Measurements from ENCODE around the gene PEF1. TPM values are rescaled to one million over a fixed set of nuclear protein-coding genes. Genes with fewer than 3 reads are reported as not detected.

Gene PEF1
- polyA plus RNA-seq, 2 donors: 38.6 to 62.0 TPM

GRCh38 chr1:31666263-31666963, 21.7 kb upstream of the PEF1 start:
- Histone ChIP-seq H3K36me3 (ENCODE audit: control insufficient read depth in 2 of 2, insufficient read depth in 2 of 2, low read length in 1 of 2) (no peaks in the 10 kb centered on the region), H3K9me3 (ENCODE audit: control insufficient read depth in 2 of 2, insufficient read depth in 1 of 2, low read depth in 1 of 2, low read length in 1 of 2) (no peaks in the 10 kb centered on the region), H3K4me1 (ENCODE audit: control insufficient read depth in 2 of 2, insufficient read depth in 2 of 2, low read length in 1 of 2) (peaks cover 3 to 24% of the 10 kb centered on the region in 2 donors), H3K4me3 (ENCODE audit: low read depth in 1 of 2, low read length in 2 of 2) (no peak overlapping the region), H3K27ac (ENCODE audit: low read depth in 2 of 2, low read length in 1 of 2) (peak overlapping the region; percentile 35 to 60), H3K27me3 (ENCODE audit: control insufficient read depth in 1 of 2, insufficient read depth in 2 of 2, low read length in 2 of 2) (no peaks in the 10 kb centered on the region)
- WGBS, 2 donors: 39 to 45% methylated on average over 10 of the region's 10 CpGs

GRCh38 chr1:31665234-31665878, 20.7 kb upstream of the PEF1 start:
- H3K4me3 ChIP-seq (ENCODE audit: low read depth in 1 of 2, low read length in 2 of 2): no peak overlapping the region
- no peaks in the 10 kb centered on the region for H3K27me3 ChIP-seq (ENCODE audit: control insufficient read depth in 1 of 2, insufficient read depth in 2 of 2, low read length in 2 of 2)
- 81 to 86% methylated on average over 7 of the region's 7 CpGs for WGBS, 2 donors
- no peaks in the 10 kb centered on the region for H3K9me3 ChIP-seq (ENCODE audit: control insufficient read depth in 2 of 2, insufficient read depth in 1 of 2, low read depth in 1 of 2, low read length in 1 of 2)
- no peak overlapping the region for H3K27ac ChIP-seq (ENCODE audit: low read depth in 2 of 2, low read length in 1 of 2)
- peaks cover 3 to 22% of the 10 kb centered on the region in 2 donors for H3K4me1 ChIP-seq (ENCODE audit: control insufficient read depth in 2 of 2, insufficient read depth in 2 of 2, low read length in 1 of 2)
- H3K36me3 ChIP-seq (ENCODE audit: control insufficient read depth in 2 of 2, insufficient read depth in 2 of 2, low read length in 1 of 2): no peaks in the 10 kb centered on the region

- Histone ChIP-seq H3K27me3 (ENCODE audit: control insufficient read depth in 1 of 2, insufficient read depth in 2 of 2, low read length in 2 of 2) (no peaks in the 10 kb centered on the region), H3K27ac (ENCODE audit: low read depth in 2 of 2, low read length in 1 of 2) (no peak overlapping the region), H3K4me1 (ENCODE audit: control insufficient read depth in 2 of 2, insufficient read depth in 2 of 2, low read length in 1 of 2) (peaks cover 3 to 17% of the 10 kb centered on the region in 2 donors), H3K9me3 (ENCODE audit: control insufficient read depth in 2 of 2, insufficient read depth in 1 of 2, low read depth in 1 of 2, low read length in 1 of 2) (no peaks in the 10 kb centered on the region), H3K36me3 (ENCODE audit: control insufficient read depth in 2 of 2, insufficient read depth in 2 of 2, low read length in 1 of 2) (no peaks in the 10 kb centered on the region), H3K4me3 (ENCODE audit: low read depth in 1 of 2, low read length in 2 of 2) (no peak overlapping the region)
- 87% methylated on average over 9 of the region's 9 CpGs for WGBS, 2 donors
These were observed 19.9 kb upstream of the PEF1 start for GRCh38 chr1:31664528-31664927.

- Histone ChIP-seq H3K9me3 (ENCODE audit: control insufficient read depth in 2 of 2, insufficient read depth in 1 of 2, low read depth in 1 of 2, low read length in 1 of 2) (no peaks in the 10 kb centered on the region), H3K4me1 (ENCODE audit: control insufficient read depth in 2 of 2, insufficient read depth in 2 of 2, low read length in 1 of 2) (peaks cover 3 to 13% of the 10 kb centered on the region in 2 donors), H3K27ac (ENCODE audit: low read depth in 2 of 2, low read length in 1 of 2) (no peak overlapping the region), H3K4me3 (ENCODE audit: low read depth in 1 of 2, low read length in 2 of 2) (no peak overlapping the region), H3K27me3 (ENCODE audit: control insufficient read depth in 1 of 2, insufficient read depth in 2 of 2, low read length in 2 of 2) (no peaks in the 10 kb centered on the region), H3K36me3 (ENCODE audit: control insufficient read depth in 2 of 2, insufficient read depth in 2 of 2, low read length in 1 of 2) (no peaks in the 10 kb centered on the region)
- 45 to 58% methylated on average over 9 of the region's 9 CpGs for WGBS, 2 donors
These were observed 19.2 kb upstream of the PEF1 start for GRCh38 chr1:31663622-31664452.

GRCh38 chr1:31662463-31662862, 17.8 kb upstream of the PEF1 start:
- H3K36me3 ChIP-seq (ENCODE audit: control insufficient read depth in 2 of 2, insufficient read depth in 2 of 2, low read length in 1 of 2): peaks cover 0 to 3% of the 10 kb centered on the region in 2 donors
- no peaks in the 10 kb centered on the region for H3K9me3 ChIP-seq (ENCODE audit: control insufficient read depth in 2 of 2, insufficient read depth in 1 of 2, low read depth in 1 of 2, low read length in 1 of 2)
- 90 to 93% methylated on average over 12 of the region's 12 CpGs for WGBS, 2 donors

GRCh38 chr1:31661856-31662255, 17.2 kb upstream of the PEF1 start:
- Histone ChIP-seq H3K4me1 (ENCODE audit: control insufficient read depth in 2 of 2, insufficient read depth in 2 of 2, low read length in 1 of 2) (peaks cover 0 to 12% of the 10 kb centered on the region in 2 donors), H3K9me3 (ENCODE audit: control insufficient read depth in 2 of 2, insufficient read depth in 1 of 2, low read depth in 1 of 2, low read length in 1 of 2) (no peaks in the 10 kb centered on the region), H3K4me3 (ENCODE audit: low read depth in 1 of 2, low read length in 2 of 2) (no peak overlapping the region), H3K36me3 (ENCODE audit: control insufficient read depth in 2 of 2, insufficient read depth in 2 of 2, low read length in 1 of 2) (peaks cover 0 to 3% of the 10 kb centered on the region in 2 donors), H3K27ac (ENCODE audit: low read depth in 2 of 2, low read length in 1 of 2) (no peak overlapping the region), H3K27me3 (ENCODE audit: control insufficient read depth in 1 of 2, insufficient read depth in 2 of 2, low read length in 2 of 2) (no peaks in the 10 kb centered on the region)
- 85 to 92% methylated on average over 6 of the region's 6 CpGs for WGBS, 2 donors

More at GRCh38 chr1:31662463-31662862, 17.8 kb upstream of the PEF1 start:
- H3K27me3 ChIP-seq (ENCODE audit: control insufficient read depth in 1 of 2, insufficient read depth in 2 of 2, low read length in 2 of 2): no peaks in the 10 kb centered on the region
- H3K27ac ChIP-seq (ENCODE audit: low read depth in 2 of 2, low read length in 1 of 2): no peak overlapping the region
- H3K4me3 ChIP-seq (ENCODE audit: low read depth in 1 of 2, low read length in 2 of 2): no peak overlapping the region
- H3K4me1 ChIP-seq (ENCODE audit: control insufficient read depth in 2 of 2, insufficient read depth in 2 of 2, low read length in 1 of 2): peaks cover 3 to 13% of the 10 kb centered on the region in 2 donors

GRCh38 chr1:31660871-31661455, 16.3 kb upstream of the PEF1 start:
- peaks cover 0 to 3% of the 10 kb centered on the region in 2 donors for H3K36me3 ChIP-seq (ENCODE audit: control insufficient read depth in 2 of 2, insufficient read depth in 2 of 2, low read length in 1 of 2)
- no peak overlapping the region for H3K27ac ChIP-seq (ENCODE audit: low read depth in 2 of 2, low read length in 1 of 2)
- no peaks in the 10 kb centered on the region for H3K9me3 ChIP-seq (ENCODE audit: control insufficient read depth in 2 of 2, insufficient read depth in 1 of 2, low read depth in 1 of 2, low read length in 1 of 2)
- H3K4me1 ChIP-seq (ENCODE audit: control insufficient read depth in 2 of 2, insufficient read depth in 2 of 2, low read length in 1 of 2): peaks cover 0 to 4% of the 10 kb centered on the region in 2 donors
- H3K4me3 ChIP-seq (ENCODE audit: low read depth in 1 of 2, low read length in 2 of 2): no peak overlapping the region
- WGBS, 2 donors: 88 to 91% methylated on average over 4 of the region's 4 CpGs
- no peaks in the 10 kb centered on the region for H3K27me3 ChIP-seq (ENCODE audit: control insufficient read depth in 1 of 2, insufficient read depth in 2 of 2, low read length in 2 of 2)

- Histone ChIP-seq H3K27me3 (ENCODE audit: control insufficient read depth in 1 of 2, insufficient read depth in 2 of 2, low read length in 2 of 2) (no peaks in the 10 kb centered on the region), H3K4me1 (ENCODE audit: control insufficient read depth in 2 of 2, insufficient read depth in 2 of 2, low read length in 1 of 2) (no peaks in the 10 kb centered on the region), H3K36me3 (ENCODE audit: control insufficient read depth in 2 of 2, insufficient read depth in 2 of 2, low read length in 1 of 2) (peaks cover 0 to 3% of the 10 kb centered on the region in 2 donors), H3K4me3 (ENCODE audit: low read depth in 1 of 2, low read length in 2 of 2) (no peak overlapping the region), H3K27ac (ENCODE audit: low read depth in 2 of 2, low read length in 1 of 2) (no peak overlapping the region), H3K9me3 (ENCODE audit: control insufficient read depth in 2 of 2, insufficient read depth in 1 of 2, low read depth in 1 of 2, low read length in 1 of 2) (no peaks in the 10 kb centered on the region)
- 87 to 88% methylated on average over 3 of the region's 3 CpGs for WGBS, 2 donors
These were observed 15.2 kb upstream of the PEF1 start for GRCh38 chr1:31659889-31660288.

- no peaks in the 10 kb centered on the region for H3K4me1 ChIP-seq (ENCODE audit: control insufficient read depth in 2 of 2, insufficient read depth in 2 of 2, low read length in 1 of 2)
- H3K9me3 ChIP-seq (ENCODE audit: control insufficient read depth in 2 of 2, insufficient read depth in 1 of 2, low read depth in 1 of 2, low read length in 1 of 2): no peaks in the 10 kb centered on the region
- WGBS, 2 donors: 84 to 93% methylated on average over 3 of the region's 3 CpGs
- peaks cover 0 to 3% of the 10 kb centered on the region in 2 donors for H3K36me3 ChIP-seq (ENCODE audit: control insufficient read depth in 2 of 2, insufficient read depth in 2 of 2, low read length in 1 of 2)
- H3K27ac ChIP-seq (ENCODE audit: low read depth in 2 of 2, low read length in 1 of 2): no peak overlapping the region
- H3K27me3 ChIP-seq (ENCODE audit: control insufficient read depth in 1 of 2, insufficient read depth in 2 of 2, low read length in 2 of 2): no peaks in the 10 kb centered on the region
- H3K4me3 ChIP-seq (ENCODE audit: low read depth in 1 of 2, low read length in 2 of 2): no peak overlapping the region
These were observed 14.0 kb upstream of the PEF1 start for GRCh38 chr1:31658721-31659120.

All from esophagus (tissue), 2 donors.